Stimulated activated CD4-positive, alpha-beta T cell treated with anti-CD3 and anti-CD28 coated beads, TNF-alpha, amount 100 ng/mL, for 48 hours (primary cell): ENCODE results near the gene GPATCH2L.

Experiments
- DNase-seq, 3 donors: peaks; one replicate each; pipeline ENCODE4 v3.0.0-alpha.2; 2020; ENCODE audit warnings: low read depth in 3 of 3

The GPATCH2L gene

GRCh38 chr14:76151398-76152332 is at the start of gene GPATCH2L:
TSS of gene GPATCH2L (plus strand) at chr14:76151922. CDS start at chr14:76154364, 2,442 bp downstream.
- DNase-seq, result peak; percentile 93 to 97 (median 96)

GRCh38 chr14:76104802-76105355 is 46.8 kb upstream of the GPATCH2L start:
- DNase-seq, result no peak

GRCh38 chr14:76106188-76106587 is 45.5 kb upstream of the GPATCH2L start:
- DNase-seq, result no peak

DNA sequence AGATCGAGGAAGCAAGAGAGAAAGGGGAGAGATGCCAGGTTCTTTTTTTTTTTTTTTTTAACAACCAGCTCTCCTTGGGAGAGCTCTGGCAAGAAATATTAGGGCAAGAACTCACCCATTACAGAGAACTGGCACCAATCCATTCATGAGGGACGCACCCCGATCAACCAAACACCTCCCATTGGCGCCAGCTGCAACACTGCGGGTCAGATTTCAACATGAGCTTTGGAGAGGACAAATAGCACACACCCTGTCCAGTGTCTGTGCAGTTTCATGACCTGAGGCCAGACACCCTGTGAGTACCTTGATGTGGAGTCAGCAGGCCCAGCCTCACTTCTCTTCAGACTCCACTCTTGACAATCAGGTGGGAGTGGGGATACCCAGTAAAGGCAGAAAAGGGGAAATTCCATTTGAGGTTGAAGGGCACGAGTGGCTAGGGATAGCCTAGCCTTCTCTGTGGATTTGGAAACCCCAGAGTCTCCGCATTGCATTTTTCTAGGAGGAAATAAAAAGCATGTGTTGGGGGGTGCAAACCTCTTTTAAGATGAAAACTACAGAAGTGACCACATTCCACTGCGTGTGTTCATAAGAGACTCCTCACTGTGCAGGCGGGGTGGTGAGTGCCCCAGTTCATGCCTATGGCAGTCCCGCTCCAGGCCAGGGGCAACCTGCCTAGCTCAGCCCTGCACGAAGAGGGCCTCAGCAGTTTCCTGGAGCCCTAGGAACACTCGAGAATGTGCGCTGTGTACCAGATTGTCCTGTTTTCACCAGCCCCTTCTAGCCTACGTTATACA is 42.4 kb upstream of the GPATCH2L start:
- DNase-seq, result no peak

DNA sequence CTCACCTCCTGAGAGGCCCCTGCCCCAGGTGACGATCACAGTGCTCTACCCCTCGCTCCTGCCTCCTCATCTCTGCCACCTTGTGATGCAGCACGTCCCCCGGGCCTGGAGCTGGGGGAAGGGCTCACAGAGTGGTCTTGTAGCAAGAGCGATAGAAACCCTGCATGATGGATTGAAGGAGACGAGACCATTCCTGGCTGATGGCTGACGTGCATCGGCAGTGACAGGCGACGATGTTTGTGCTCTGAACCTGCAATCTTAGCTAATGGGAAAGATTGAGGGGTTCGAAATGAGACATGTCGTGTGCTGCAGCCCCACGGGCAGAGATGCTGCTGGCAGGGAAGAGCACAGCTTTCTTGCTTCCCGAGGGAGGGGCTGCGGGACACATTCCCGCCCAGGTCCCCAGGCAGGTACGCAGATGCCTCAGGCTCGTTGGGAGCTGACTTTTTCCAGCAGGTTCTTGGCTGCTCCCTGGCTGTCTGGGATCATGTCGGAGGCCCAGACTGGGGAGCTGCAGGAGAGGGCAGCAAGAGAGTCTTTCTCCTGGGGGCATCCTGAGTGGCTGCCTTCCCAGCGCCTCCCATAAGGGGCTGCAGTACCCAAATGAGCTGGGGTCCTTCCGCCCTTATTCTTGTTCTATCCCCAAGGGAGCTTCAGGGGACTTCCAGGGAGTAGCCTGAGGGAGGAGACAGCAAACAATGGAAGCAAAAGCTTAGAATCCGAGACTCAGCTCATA is 38.7 kb upstream of the GPATCH2L start:
- no peak for DNase-seq

DNA sequence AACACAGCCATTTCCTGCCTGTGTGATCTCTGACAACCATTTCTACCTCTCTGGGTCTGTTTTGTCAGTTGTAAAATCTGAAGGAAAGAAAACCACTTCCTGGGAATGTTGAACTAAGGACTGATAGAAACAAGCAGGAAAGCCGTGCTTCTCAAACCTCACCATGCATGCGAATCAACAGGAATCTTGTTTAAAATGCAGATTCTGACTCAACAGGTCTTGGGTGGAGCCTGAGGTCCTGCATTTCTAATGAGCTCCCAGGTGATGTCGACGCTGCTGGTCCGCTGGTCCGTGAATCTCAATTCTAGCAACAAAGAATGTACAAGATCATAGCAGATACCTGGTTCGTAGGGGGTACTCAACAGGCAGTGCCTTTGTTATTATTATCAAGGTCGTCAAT is 38.0 kb upstream of the GPATCH2L start:
- DNase-seq, result no peak

DNA sequence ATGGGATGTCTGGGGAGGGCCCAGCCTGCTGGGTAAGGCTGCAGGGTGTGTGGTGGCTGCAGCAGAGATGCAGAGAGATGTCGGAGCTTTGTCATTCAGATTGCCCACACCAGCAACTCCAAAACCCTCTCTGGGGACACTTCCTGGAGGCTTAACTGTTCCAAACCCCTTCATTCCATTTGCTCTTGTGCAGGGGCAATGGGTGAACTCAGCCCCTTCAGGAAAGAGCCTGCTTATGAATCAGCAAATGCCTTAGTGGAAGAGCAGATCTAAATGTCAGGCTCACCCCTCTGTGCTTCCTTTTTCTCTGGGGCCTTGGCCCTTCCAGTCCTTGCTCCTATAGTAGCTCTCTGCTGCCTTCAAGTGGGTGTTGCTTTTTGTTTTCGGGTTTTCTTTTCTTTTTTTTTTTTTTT is 36.7 kb upstream of the GPATCH2L start:
- no peak for DNase-seq

- no peak for DNase-seq
Observed at GRCh38 chr14:76117789-76118484, 33.8 kb upstream of the GPATCH2L start.

DNA sequence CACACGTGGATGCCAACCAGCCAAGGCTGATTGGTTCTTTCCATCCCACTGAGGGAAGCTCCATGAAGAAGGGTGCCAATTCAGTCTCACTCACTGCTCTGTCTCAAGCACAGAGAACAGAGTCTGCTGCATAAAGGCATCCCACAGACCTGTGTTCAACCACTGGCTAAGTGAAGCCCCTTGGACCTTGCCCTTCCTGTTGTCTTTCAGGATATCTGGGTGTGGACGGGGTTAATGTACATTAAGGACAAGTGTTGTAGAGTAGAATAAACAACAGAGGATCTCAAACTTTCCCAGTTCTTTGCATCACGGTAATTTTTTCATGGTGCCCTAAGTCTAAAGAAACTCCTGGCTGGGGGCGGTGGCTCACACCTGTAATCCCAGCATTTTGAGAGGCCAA is 33.1 kb upstream of the GPATCH2L start:
- no peak for DNase-seq

DNA sequence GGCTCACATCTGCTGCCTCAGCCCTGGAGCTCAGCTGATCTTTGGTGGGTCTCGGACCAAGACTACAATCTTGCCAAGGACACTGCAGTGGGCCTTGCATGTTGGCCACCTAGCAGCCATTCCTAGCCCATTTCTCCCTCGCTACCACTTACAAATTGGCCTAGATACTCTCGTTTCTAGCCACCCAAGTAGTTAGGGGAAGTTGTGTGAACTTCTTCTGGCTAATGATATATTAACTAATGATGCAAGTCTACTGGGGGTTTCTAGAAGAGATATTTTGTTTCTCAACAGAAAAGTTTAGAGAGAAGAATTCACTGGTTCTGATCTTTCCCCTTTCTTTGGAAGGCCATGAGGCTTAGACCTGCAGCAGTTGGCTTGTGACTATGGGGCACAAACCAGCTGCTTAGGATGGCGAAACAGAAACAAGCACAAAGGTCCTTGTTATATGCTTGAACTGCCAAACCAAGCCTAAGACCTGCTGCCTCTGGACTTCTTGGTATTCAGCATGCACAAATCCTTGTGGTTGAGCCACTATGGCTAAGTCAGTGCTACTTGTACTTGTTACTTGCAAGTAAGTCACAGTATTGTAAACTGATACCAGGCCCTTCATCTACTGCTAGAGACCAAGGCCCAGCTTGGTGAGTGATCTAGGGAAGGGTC is 30.5 kb upstream of the GPATCH2L start:
- DNase-seq, result no peak

DNA sequence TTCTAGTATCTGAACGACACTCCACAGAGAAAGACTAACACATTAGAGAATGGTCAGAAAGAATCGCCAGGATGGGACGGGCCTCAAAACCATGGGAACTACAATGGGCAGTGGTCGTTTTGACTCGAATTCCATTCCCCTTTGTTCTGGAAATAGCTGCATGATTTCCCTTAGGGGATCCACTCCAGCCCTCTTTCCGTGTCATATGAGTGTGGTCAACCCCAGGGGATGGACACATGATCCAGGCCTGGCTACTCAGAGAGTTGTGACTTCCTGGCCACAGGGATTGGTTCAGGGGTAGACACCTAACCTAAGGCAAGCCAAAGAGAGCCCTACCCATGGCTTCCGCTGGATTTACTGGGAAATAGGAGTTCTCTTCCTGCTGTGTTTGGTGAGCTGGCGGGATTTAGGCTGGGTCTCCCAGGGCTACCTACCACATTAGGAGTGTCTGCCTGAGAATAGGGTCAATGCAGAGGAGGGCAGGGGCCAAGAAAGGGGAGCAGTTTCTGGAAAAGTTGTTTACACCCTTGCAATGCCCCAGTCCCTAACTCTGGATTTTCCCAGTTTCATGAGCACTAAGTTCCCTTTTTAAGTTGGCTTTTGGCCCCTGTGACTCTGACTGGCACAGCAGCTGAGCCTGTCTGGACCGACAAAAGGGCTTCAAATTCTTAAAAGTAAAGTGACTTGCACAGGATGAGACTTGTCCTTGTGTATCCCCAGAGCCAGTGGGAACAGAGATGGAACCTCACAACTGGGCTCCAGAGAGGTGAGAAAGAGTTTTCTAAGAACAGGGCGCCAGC is 28.1 kb upstream of the GPATCH2L start:
- no peak for DNase-seq

- no peak for DNase-seq
Observed at GRCh38 chr14:76125511-76125910, 26.2 kb upstream of the GPATCH2L start.

GRCh38 chr14:76126076-76126475 is 25.6 kb upstream of the GPATCH2L start:
- no peak for DNase-seq

DNA sequence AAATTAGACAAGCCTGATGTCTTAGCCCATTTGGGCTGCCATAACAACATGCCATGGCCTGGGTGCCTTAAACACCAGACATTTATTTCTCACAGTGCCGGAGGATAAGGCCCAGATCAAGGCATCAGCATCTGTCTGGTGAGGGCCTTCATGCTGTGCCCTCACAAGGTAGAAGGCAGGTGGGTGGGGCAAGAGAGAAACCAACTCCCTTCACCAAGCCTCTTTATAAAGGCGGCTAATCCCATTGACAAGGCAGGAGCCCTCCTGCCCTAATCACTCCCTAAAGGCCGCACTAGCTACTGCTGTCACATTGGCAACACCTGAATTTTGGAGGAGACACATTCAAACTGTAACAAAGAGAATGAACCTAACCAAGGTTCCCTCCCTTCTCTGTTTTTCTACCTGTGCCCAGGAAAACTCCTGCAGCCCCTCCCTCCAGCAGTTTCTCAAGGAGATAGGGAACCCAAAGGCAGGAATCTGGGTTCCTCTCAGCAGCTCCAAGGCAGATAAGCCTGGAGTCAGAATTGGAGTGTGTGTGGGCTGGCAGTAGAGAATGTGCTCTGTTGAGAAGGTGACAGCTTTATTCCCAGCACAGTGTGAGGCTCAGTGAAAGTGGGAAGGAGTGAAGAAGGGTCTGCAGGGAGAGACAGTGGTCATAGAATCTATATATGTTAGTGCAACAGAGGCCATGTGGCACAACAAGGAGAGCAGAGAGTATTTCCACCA is 21.7 kb upstream of the GPATCH2L start:
- no peak for DNase-seq

DNA sequence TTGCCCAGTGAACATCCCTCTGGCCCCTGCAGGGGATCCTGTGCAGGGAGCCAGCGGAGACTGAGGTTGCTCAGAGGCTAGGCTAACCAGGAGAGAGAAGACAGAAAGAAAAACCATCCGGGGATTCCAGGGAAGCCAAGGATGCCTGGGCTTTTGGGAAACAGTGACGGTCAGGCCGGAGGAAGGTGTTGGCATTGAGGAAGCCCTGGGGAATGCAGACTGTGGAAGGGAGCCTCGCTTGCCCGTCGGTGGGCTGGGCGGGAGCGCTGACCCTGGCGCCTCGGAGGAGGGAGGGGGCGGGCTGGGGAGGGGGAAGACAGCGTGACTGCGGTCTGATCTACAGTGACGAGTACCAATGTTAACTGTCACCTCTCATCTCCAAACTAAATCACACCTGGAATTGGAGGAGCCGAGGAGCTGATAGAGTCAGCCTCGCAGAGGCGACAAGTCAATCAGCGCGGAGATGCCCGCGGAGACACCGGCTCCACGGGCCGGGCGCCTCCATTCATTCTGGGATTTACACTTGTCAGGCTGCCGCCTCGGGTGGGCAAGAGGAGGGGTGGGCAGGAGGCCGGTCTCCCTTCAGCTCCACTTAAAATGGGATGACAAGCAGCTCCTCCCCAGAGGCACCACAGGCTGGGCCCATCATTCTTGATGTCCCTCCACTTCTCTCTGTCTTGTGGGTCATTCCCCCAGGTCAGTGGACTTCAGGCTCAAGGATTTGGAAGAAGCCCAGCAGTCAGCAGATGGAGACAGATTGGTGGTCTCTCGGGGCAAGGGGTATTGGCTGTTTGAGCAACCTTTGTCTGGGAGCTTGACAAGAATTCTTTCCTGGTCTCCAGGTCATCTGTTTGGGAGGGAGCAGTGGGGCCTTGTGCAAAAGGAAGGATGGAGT is 20.4 kb upstream of the GPATCH2L start:
- no peak for DNase-seq

DNA sequence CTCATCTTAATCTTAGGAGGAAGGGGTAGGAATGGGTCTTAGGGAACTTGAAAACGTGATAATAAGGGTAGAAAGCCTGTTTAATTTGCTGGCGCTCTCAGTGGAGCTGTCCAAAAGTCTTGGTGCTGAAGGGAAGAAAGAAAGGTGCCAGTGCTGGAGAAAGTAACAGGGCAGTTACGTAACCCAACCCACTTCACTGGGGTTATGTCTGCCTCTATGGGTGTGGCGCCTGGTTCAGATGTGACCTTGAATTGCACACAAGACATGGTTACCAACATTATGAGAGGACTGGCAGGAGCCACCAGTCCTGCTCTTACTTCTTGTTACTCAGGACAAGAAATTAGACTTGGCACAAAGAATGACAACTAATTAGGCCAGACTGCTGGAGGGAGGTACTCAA is 18.6 kb upstream of the GPATCH2L start:
- DNase-seq, result no peak

GRCh38 chr14:76134231-76134630 is 17.5 kb upstream of the GPATCH2L start:
- DNase-seq, result no peak

DNA sequence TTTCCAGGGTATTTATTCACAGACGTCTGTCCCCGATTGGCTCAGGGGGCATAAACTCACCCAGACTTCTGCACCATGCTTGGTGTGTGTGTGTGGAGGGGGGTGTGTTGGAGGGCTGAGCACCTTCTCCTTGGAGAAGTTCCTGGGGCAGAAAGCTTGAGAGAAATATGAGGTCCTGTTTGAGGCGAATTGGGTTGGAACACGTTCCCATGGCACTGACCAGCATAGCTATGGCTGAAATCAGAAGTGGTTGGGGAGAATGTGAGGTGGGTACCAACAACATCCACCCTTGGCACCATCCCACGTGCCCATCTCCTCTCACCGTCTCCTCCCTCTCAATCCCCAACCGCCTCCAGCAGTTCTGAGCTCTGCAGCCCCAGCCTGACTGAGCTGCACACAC is 16.0 kb upstream of the GPATCH2L start:
- no peak for DNase-seq
